HG03442 (cell line): ENCODE measurements around the gene RAB31.

Source experiments
- ATAC-seq: cut with Tn5 transposase; IDR thresholded peaks from one replicate; pipeline ENCODE4 v1.9.1; 2021; ENCODE audit warnings: mild to moderate bottlenecking, moderate library complexity; ENCODE audit not compliant: unreplicated experiment

RAB31 gene

DNA sequence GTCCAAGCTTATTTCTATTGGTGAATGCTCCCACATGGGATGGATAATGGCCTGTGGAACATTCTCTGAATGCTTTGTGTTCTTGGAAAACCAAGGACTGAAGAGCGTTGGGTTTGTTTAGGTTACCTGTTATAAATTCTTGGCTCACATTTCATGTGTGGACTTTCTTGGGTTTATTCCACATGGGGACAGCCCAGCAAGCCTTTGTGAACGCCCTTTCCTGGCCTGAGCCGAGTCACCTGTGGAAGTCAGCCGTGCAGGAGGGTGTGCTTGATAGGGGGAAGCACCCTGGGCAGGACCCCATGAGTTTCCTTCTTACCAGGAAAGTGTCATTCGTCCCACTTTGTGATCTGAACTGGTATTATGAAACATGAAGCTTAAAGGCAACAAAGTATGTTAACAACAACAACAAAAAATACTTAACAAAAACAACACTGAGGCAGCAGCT, 4.1 kb downstream of the RAB31 start:
- ATAC-seq: no peak

- no peak for ATAC-seq
These were observed 4.5 kb downstream of the RAB31 start for GRCh38 chr18:9712611-9713010.

- no peak for ATAC-seq
These were observed 6.4 kb downstream of the RAB31 start for GRCh38 chr18:9714266-9715087.

GRCh38 chr18:9715088-9715343, 6.9 kb downstream of the RAB31 start:
- ATAC-seq: no peak

DNA sequence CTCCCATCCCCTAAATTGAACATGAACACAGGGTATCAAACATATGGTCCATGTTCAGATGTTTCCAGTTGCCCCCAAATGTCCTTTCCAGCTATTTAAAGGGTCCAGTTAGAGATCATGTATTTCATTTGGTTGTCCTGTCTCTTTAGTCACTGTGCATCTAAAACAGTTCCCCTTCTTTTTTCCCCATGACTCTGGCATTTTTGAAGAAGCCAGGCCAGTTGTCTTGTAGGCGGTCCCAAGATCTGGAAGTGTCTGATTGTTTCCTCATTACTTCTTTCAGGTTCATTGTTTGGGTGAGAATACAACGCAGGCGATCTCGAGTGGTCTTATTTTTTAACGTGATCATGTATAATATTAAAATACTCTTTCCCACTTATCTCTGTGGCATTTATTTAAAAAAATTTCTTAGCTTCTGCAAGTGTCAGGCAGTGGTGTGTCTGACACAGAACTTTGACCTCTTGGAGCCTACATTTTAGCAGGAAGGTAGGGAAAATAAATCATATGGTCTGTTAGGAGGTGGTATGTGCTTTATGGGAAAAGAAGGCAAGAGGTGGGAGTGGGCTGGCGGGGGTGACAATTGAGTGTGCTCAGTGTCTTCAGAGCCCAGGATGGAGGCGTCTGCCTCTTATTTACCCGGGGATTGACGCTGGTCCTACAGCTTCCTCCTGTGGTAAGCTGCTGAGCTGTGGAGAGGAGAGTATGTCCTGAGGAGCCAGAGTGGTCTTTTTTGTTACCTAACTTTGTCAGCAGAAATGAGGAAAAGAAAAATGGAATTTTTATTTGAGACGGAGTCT, 8.1 kb downstream of the RAB31 start:
- no peak for ATAC-seq

DNA sequence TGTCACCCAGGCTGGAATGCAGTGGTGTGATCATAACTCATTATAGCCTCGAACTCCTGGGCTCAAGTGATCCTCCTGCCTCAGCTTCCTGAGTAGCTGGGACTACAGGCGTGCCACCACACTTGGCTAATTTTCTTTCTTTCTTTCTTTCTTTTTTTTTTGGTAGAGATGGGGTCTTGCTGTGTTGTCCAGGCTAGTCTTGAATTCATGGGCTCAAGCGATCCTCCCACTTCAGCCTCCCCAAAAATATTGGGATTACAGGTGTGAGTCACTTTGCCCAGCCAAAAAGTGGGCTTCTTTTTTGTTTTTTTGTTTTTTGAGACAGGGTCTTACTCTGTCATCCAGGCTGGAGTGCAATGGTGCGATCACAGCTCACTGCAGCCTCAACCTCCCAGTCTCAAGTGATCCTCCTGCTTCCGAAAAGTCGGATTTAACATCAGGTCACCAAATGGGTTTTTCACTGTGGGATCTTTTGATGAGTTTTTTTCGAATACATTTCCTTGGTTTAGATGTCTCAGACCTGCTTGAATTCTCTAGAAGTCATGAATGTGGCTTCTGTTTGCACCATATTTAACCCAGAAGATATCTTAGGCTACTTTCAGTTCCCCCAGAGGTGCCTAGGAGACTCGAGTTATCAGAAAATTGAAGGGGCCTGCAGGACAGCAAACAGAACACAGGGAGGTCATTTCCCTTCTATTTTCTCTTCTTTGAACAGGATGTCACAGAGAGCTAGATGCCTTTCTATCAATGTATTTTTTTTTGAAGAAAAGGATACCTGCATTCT, 8.9 kb downstream of the RAB31 start:
- ATAC-seq: peak; percentile 65

DNA sequence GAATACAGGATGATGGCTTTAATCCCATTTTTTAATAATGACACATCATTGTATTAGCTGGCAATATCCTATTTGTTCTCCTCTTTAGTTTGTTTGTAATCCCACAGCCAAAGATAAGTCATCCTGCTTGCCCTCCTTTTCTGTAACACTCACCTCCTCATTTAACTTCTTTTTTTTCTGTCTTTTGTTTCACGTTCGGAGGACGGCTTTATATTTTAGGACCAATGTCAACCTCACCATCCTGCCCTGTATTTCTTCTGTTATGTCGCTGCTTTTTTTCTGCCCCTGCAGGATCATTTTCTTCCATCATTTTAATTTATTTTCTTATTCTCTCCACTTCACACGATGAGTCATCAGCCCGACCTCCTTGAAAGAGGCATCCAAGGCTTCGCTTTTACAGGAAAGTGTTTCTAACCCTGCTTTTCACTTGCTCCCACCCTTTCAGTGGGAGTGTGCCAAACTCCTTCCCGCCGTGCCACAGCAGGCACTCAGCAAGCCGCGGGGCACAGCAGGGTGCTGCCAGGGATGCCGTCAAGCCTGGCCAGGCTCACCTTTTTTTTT, 11.4 kb downstream of the RAB31 start:
- no peak for ATAC-seq

DNA sequence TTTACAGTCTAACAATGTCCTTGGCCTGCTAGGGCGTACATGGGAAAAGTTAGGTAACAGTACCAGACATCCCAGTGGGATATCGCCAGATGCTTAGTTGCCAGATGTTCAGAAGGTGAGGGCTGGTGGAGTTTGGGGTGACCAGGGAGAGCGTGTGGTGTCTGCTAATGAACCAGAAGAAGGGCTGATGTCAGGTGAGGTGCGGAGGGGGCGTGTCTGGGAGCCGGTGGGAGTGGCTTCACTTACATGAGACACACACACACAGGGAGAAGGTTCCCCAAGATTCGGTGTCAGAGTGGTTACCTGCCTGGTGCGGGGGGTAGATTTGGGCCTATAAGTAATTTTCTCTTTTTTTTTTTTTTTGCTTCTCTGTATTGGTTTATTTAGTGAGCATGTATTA, 12.2 kb downstream of the RAB31 start:
- no peak for ATAC-seq

DNA sequence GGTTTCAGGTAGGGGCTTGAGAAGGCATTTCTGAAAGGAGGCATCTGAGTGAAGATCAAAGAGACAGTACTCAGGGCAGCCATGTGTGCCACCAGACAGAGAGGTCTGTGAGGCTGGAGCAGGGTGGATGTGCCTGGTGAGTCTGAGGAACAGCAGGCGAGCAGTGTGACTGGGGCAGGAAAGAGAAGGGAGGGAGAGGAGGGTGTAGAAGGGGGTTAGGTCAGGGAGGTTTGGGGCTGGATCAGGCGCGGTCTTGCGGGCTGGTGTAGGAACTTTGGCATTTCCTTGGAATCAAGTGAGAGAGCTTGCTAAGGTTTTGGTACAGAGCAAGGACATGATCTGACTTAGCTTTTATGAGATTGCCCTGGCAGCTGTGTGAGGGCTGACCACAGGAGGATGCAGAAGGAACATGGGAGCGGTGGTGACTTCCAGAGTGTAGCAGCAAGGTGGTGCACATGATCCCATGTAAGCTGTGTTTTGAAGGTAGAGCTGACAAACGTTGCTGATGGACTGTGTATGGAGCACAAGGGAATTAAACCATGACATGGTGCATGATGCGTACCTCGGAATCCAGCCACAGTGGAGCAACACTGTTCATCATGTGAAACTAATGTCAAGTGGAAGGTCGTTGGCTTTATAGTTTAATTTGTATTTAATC, 13.9 kb downstream of the RAB31 start:
- no peak for ATAC-seq

DNA sequence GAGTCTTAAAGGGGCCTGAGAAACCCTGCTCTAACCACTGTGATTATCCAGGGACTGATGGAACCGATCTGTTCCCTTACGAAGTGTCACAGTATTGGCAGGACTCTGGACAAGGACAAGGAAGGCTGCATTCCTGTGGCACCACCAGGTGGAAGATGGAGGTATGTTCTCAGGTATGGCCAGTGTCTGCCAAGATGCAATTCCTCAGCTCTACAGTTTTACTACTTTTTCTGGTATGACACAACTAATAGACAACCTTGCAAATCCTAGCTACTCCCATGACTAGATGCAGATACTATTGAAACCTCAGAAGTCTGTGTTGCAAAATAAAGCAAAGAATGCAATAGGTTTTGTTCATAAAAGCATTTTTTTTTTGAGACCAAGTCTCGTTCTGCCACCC, 14.6 kb downstream of the RAB31 start:
- no peak for ATAC-seq

DNA sequence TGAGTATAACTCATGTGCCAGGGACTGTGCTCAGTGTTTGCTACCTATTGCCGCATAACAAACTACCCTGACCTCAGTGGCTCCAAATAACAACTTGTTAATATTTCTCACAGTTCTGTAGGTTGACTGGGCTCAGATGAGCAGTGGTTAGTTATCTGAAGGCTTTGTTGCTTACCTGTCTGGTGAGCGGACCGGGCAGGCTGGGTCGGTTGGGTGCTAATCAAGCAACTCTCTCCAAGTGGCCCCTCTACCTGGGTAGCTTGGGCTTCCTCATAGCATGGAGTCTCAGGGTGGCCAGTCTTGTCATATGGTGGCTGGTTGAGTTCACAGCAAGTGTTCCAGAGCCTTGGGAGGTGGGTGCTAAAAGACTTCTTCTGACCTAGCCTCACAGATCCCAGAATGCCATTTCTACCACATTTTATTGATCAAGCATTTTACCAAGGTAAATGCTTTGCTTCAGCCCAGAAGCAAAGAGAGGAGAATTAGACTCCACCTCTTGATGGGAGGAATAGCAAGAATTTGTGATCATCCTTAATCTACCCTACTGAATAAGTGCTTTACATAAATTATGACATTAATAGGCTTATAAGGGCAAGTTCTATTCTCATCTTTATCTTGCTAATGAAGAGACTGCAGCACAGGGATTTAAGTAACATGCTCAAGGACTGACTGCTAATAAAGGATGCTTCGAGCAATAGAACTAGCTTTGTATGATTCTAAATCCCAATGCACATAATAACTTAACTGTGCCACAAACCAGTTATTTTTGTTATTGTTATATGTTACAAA, 16.9 kb downstream of the RAB31 start:
- no peak for ATAC-seq

GRCh38 chr18:9726175-9726574, 18.1 kb downstream of the RAB31 start:
- no peak for ATAC-seq

DNA sequence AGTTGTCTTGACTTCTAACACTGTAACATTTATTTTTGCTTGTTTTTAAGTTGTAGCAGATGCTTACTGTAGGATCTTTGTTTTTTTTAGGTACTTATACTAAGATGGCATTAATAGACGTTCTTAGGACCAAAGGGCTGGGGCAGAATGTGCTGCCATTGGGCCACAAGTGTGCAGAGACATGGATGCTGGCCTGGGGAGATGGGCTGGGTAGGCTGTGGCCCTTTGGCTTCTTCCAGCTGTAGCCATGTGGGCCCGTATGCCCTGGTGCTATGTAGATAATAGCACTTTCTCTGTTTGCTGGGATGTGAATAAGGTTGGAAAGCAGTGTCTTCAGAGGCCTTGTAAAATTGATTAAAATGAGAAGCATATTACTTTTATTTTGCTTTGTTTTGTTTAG, 18.8 kb downstream of the RAB31 start:
- ATAC-seq: no peak

GRCh38 chr18:9730786-9731185, 22.7 kb downstream of the RAB31 start:
- no peak for ATAC-seq

DNA sequence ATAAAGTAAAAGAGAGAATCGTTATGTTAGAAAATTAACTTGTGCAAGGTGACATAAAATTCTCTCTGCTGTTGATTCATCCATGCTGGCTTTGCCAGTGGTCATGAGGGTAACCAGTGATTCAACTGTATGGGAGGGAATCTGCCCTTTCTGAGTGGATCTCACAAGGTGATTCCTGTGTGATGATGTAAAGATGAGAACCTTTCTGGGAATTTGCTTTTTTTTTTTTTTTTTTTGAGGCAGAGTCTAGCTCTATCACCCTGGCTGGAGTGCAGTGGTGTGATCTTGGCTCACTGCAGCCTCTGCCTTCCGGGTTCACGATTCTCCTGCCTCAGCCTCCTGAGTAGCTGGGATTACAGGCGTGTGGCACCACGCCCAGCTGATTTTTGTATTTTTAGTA, 23.3 kb downstream of the RAB31 start:
- no peak for ATAC-seq

GRCh38 chr18:9732031-9732430, 23.9 kb downstream of the RAB31 start:
- no peak for ATAC-seq

GRCh38 chr18:9734189-9734588, 26.1 kb downstream of the RAB31 start:
- ATAC-seq: no peak

DNA sequence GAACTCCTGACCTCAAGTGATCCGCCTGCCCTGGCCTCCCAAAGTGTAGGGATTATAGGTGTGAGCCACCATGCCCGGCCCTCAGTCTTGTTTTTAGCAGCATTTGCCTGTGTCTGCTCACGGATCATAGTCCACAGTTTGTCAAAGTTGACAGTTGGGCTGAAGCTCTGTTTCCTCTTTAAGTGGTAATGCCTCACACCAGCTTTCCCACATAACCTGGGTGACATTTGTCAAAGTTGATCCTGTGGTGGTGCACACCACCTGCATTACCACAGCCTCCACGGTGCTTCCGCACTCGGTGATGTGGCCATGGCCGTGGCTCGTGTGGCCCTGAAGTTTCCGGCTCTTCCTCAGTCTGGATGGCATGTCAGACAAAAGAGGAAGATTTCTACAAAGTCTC, 27.1 kb downstream of the RAB31 start:
- no peak for ATAC-seq

GRCh38 chr18:9735879-9736278, 27.8 kb downstream of the RAB31 start:
- ATAC-seq: no peak

GRCh38 chr18:9736286-9736835, 28.3 kb downstream of the RAB31 start:
- ATAC-seq: no peak
